ENCODE data around the gene RFX8.
"Not testable (repeated sequence)": the region's sequence is repeated elsewhere in the genome, so short reads cannot be mapped to it uniquely, and the experiment has no call there.

The RFX8 gene

GRCh38 chr2:101439716-101440115 is 35.2 kb downstream of the RFX8 start:
- no peak for DNase-seq

GRCh38 chr2:101438555-101438954 is 36.4 kb downstream of the RFX8 start:
- not testable (repeated sequence) for DNase-seq

- no peak for DNase-seq
Observed at GRCh38 chr2:101435001-101435862, 39.7 kb downstream of the RFX8 start.

GRCh38 chr2:101433465-101433864 is 41.4 kb downstream of the RFX8 start:
- DNase-seq, result no peak

GRCh38 chr2:101432411-101433181 is 42.3 kb downstream of the RFX8 start:
- no peak for DNase-seq

- DNase-seq, result no peak
Observed at GRCh38 chr2:101431486-101431885, 43.4 kb downstream of the RFX8 start.

- DNase-seq, result no peak
Observed at GRCh38 chr2:101430156-101430555, 44.8 kb downstream of the RFX8 start.

GRCh38 chr2:101429453-101429852 is 45.5 kb downstream of the RFX8 start:
- no peak for DNase-seq

- DNase-seq, result no peak
Observed at GRCh38 chr2:101428422-101429176, 46.3 kb downstream of the RFX8 start.

- DNase-seq, result no peak
Observed at GRCh38 chr2:101427743-101428142, 47.2 kb downstream of the RFX8 start.

GRCh38 chr2:101427240-101427639 is 47.7 kb downstream of the RFX8 start:
- DNase-seq, result no peak

GRCh38 chr2:101426822-101427221 is 48.1 kb downstream of the RFX8 start:
- no peak for DNase-seq

- no peak for DNase-seq
Observed at GRCh38 chr2:101420623-101421022, 54.3 kb downstream of the RFX8 start.

GRCh38 chr2:101419096-101419663 is 55.7 kb downstream of the RFX8 start:
- peak; percentile 71 for DNase-seq

GRCh38 chr2:101418460-101419095 is 56.3 kb downstream of the RFX8 start:
- DNase-seq, result no peak

- DNase-seq, result no peak
Observed at GRCh38 chr2:101416609-101417008, 58.3 kb downstream of the RFX8 start.

- no peak for DNase-seq
Observed at GRCh38 chr2:101415884-101416283, 59.0 kb downstream of the RFX8 start.

GRCh38 chr2:101415220-101415619 is 59.7 kb downstream of the RFX8 start:
- no peak for DNase-seq

- DNase-seq, result no peak
Observed at GRCh38 chr2:101412092-101412694, 62.7 kb downstream of the RFX8 start.

GRCh38 chr2:101410746-101411145 is 64.2 kb downstream of the RFX8 start:
- no peak for DNase-seq

GRCh38 chr2:101410114-101410513 is 64.8 kb downstream of the RFX8 start:
- DNase-seq, result no peak

- no peak for DNase-seq
Observed at GRCh38 chr2:101409699-101410098, 65.2 kb downstream of the RFX8 start.

Data from stimulated activated CD4-positive, alpha-beta T cell treated with anti-CD3 and anti-CD28 coated beads, Interleukin-15, amount 100 ng/mL, for 24 hours (primary cell).